ENCODE measurements around the gene DPRX.

- TF ChIP-seq FOXP2 (optimal IDR thresholded peaks at IDR 0.05; ENCODE audit: control extremely low read depth, extremely low read length, insufficient read depth), result no peak
- TF ChIP-seq EZH2 (IDR thresholded peaks at IDR 0.05), result no peak
These were observed 23.4 kb upstream of the DPRX start for GRCh38 chr19:53608381-53608780.

All from SK-N-MC (cell line).